GM23338 (cell line): ENCODE data around the gene EEF2KMT. TPM values are rescaled to one million over a fixed set of nuclear protein-coding genes. Genes with fewer than 3 reads are reported as not detected.
"Not testable (repeated sequence)": the region's sequence is repeated elsewhere in the genome, so short reads cannot be mapped to it uniquely, and the experiment has no call there.

Experiments
- ATAC-seq: fragments of 200-7000 bp; cut with Tn5 transposase; 3 replicates; pipeline ENCODE4 v1.9.1; 2020
- DNase-seq: peaks from one replicate; pipeline ENCODE4 v3.0.0-alpha.2; 2015; ENCODE audit warnings: low spot score
- H2AFZ ChIP-seq: fragments of 200-600 bp; sonication (generic); 2 replicates; pipeline ENCODE4 v1.8.0; 2016; ENCODE audit warnings: antibody characterized with exemption, mild to moderate bottlenecking, moderate library complexity
- H3F3A ChIP-seq: fragments of 200-600 bp; sonication (generic); replicated peaks from 2 replicates; pipeline ENCODE4 v1.8.0; 2017; ENCODE audit warnings: antibody characterized with exemption, mixed run types, low read depth
- H3K27ac ChIP-seq: fragments of 200-600 bp; sonication (generic); 2 replicates; pipeline ENCODE4 v1.6.1; 2016; ENCODE audit warnings: low read depth
- H3K27me3 ChIP-seq: fragments of 200-600 bp; sonication (generic); 2 replicates; pipeline ENCODE4 v1.8.0; 2016; ENCODE audit warnings: mild to moderate bottlenecking, mixed run types, moderate library complexity; ENCODE audit not compliant: insufficient read depth
- H3K36me3 ChIP-seq: fragments of 200-600 bp; sonication (generic); 2 replicates; pipeline ENCODE4 v1.8.0; 2016; ENCODE audit warnings: mild to moderate bottlenecking; ENCODE audit not compliant: insufficient read depth
- H3K4me1 ChIP-seq: fragments of 200-600 bp; sonication (generic); 2 replicates; pipeline ENCODE4 v1.8.0; 2016; ENCODE audit warnings: mild to moderate bottlenecking, moderate library complexity; ENCODE audit not compliant: insufficient read depth
- H3K4me2 ChIP-seq: fragments of 200-600 bp; sonication (generic); 2 replicates; pipeline ENCODE4 v1.7.1; 2017; ENCODE audit warnings: mixed run types
- H3K4me3 ChIP-seq: fragments of 200-600 bp; sonication (generic); 2 replicates; pipeline ENCODE4 v1.6.1; 2016; ENCODE audit warnings: mixed run types
- H3K79me2 ChIP-seq: fragments of 200-600 bp; sonication (generic); replicated peaks from 2 replicates; pipeline ENCODE4 v1.8.0; 2017; ENCODE audit warnings: mild to moderate bottlenecking; ENCODE audit not compliant: insufficient read depth
- H3K9me2 ChIP-seq: fragments of 200-600 bp; sonication (generic); 2 replicates; pipeline ENCODE4 v1.8.0; 2017; ENCODE audit not compliant: insufficient read depth
- H4K20me1 ChIP-seq: fragments of 200-600 bp; sonication (generic); replicated peaks from 2 replicates; pipeline ENCODE4 v1.8.0; 2017; ENCODE audit warnings: mild to moderate bottlenecking; ENCODE audit not compliant: insufficient read depth
- H3K27ac Mint-ChIP-seq: 2 replicates; pipeline ENCODE4 v1.8.0; 2020; ENCODE audit warnings: inconsistent platforms, mild to moderate bottlenecking, moderate library complexity, mixed read lengths
- H3K27me3 Mint-ChIP-seq: 3 replicates; pipeline ENCODE4 v1.8.0; 2022; ENCODE audit warnings: low read depth, mild to moderate bottlenecking, moderate library complexity, mixed read lengths, inconsistent platforms; ENCODE audit not compliant: insufficient read depth, poor library complexity
- H3K36me3 Mint-ChIP-seq: 3 replicates; pipeline ENCODE4 v1.8.0; 2021; ENCODE audit warnings: low read depth, mild to moderate bottlenecking, inconsistent platforms, moderate library complexity, mixed read lengths
- H3K4me1 Mint-ChIP-seq: 3 replicates; pipeline ENCODE4 v1.8.0; 2020; ENCODE audit warnings: mild to moderate bottlenecking, inconsistent platforms, mixed read lengths
- H3K4me3 Mint-ChIP-seq: 3 replicates; pipeline ENCODE4 v1.8.0; 2021; ENCODE audit warnings: moderate library complexity, mild to moderate bottlenecking, inconsistent platforms, mixed read lengths
- H3K9me3 Mint-ChIP-seq: 3 replicates; pipeline ENCODE4 v1.8.0; 2020; ENCODE audit warnings: moderate library complexity, mild to moderate bottlenecking, inconsistent platforms, mixed read lengths
- CTCF ChIP-seq, 2 experiments: fragments of 200-600 bp in 1 of 2; sonication (generic) in 1 of 2; conservative IDR thresholded peaks; 2 replicates each; pipeline versions ENCODE4 v1.5.1 to v1.6.1; 2016 to 2017; ENCODE audit warnings: antibody characterized with exemption in 2 of 2, low read depth in 2 of 2, mild to moderate bottlenecking in 2 of 2, moderate library complexity in 1 of 2
- ETS1 ChIP-seq: IDR thresholded peaks from 2 replicates; pipeline ENCODE4 v1.6.1; 2016; ENCODE audit warnings: antibody characterized with exemption
- EZH2phosphoT487 ChIP-seq: fragments of 200-600 bp; sonication (generic); IDR thresholded peaks from one replicate; pipeline ENCODE4 v1.8.1; 2018; ENCODE audit warnings: antibody characterized with exemption; ENCODE audit not compliant: unreplicated experiment
- JUNB ChIP-seq: IDR thresholded peaks from one replicate; pipeline ENCODE4 v1.6.1; 2016; ENCODE audit warnings: antibody characterized with exemption; ENCODE audit not compliant: unreplicated experiment
- NANOG ChIP-seq: IDR thresholded peaks from 2 replicates; pipeline ENCODE4 v1.6.1; 2016; ENCODE audit warnings: antibody characterized with exemption, borderline replicate concordance
- ZNF114 ChIP-seq: fragments of 250-450 bp; sonication (Bioruptor Pico); IDR thresholded peaks from 2 replicates; pipeline ENCODE4 v1.5.0; 2020; ENCODE audit warnings: mild to moderate bottlenecking, moderate library complexity
- ZNF331 ChIP-seq: fragments of 250-450 bp; sonication (Bioruptor Pico); IDR thresholded peaks from 2 replicates; pipeline ENCODE4 v1.5.0; 2020; ENCODE audit warnings: low read depth, mild to moderate bottlenecking, moderate library complexity
- polyA plus RNA-seq: library from polyadenylated mRNA; unstranded; fragments of >200 nt; fragmentation: Nextera tagmentation; extraction: Ambion mirVana; gene quantifications from 2 replicates; pipeline ENCODE4 v1.2.1, GENCODE V29; 2016
- total RNA-seq: library from RNA; depleted of rRNA; stranded (reverse); fragments of >200 nt; shearing (Covaris generic); gene quantifications from 2 replicates; pipeline ENCODE4 v1.2.3, GENCODE V29; 2014

The EEF2KMT gene
- total and polyA plus RNA-seq, 2 experiments from 2014 or later, result 24.0 to 37.1 TPM

GRCh38 chr16:5075637-5076036 lies 22.0 kb downstream of the EEF2KMT start:
- Histone ChIP-seq H3K36me3 (no peaks in the 10 kb centered on the region; the same call in 1 of the 2 replicates), H3F3A (no peaks in the 10 kb centered on the region; the same call in 1 of the 2 replicates), H3K4me2 (no peak overlapping the region), H3K4me3 (no peak overlapping the region), H3K27me3 (no peaks in the 10 kb centered on the region), H3K9me2 (no peaks in the 10 kb centered on the region), H3K79me2 (peaks cover 35% of the 10 kb centered on the region), H3K4me1 (peaks cover 7% of the 10 kb centered on the region), H4K20me1 (no peaks in the 10 kb centered on the region; the same call in 1 of the 2 replicates), H2AFZ (no peak overlapping the region), H3K27ac (no peak overlapping the region)
- Mint-ChIP-seq H3K4me3 (no peak overlapping the region), H3K4me1 (peaks cover 11% of the 10 kb centered on the region; the same call in 1 of the 3 replicates), H3K9me3 (0 out of 3 replicates have a peak, but pooled peaks cover 3% of the 10 kb centered on the region), H3K27ac (no peak overlapping the region), H3K27me3 (peaks cover 17% of the 10 kb centered on the region), H3K36me3 (peaks cover 49% of the 10 kb centered on the region)
- DNase-seq (peak; percentile 68), ATAC-seq (peak; percentile 54)
- TF ChIP-seq ZNF114 (CRISPR knock-in tag) (no peak), ZNF331 (CRISPR knock-in tag) (no peak), JUNB (no peak), ETS1 (no peak), NANOG (no peak), CTCF (conservative IDR thresholded peaks at IDR 0.05; ENCODE audit: low read depth in 2 of 2) (peak in 1 of 2 experiments; percentile 45; a peak in 3 of 4 replicates), EZH2phosphoT487 (no peak)

- not testable (repeated sequence) for H3K27ac Mint-ChIP-seq, H3K27ac ChIP-seq, DNase-seq, H3K4me3 ChIP-seq, H3K36me3 ChIP-seq, H3K9me2 ChIP-seq, H3K27me3 ChIP-seq, H3K9me3 Mint-ChIP-seq, ATAC-seq, H4K20me1 ChIP-seq, H3F3A ChIP-seq, H3K4me3 Mint-ChIP-seq, H3K4me2 ChIP-seq, H3K4me1 ChIP-seq, H2AFZ ChIP-seq
- peaks cover 11% of the 10 kb centered on the region; the same call in 1 of the 3 replicates for H3K4me1 Mint-ChIP-seq
- H3K27me3 Mint-ChIP-seq, result peaks cover 21% of the 10 kb centered on the region
- H3K36me3 Mint-ChIP-seq, result peaks cover 36% of the 10 kb centered on the region
- H3K79me2 ChIP-seq, result peaks cover 35% of the 10 kb centered on the region
Observed at GRCh38 chr16:5073771-5074170, 23.8 kb downstream of the EEF2KMT start.

- no peak for DNase-seq
- H3K4me1 ChIP-seq, result peaks cover 7% of the 10 kb centered on the region
Observed at GRCh38 chr16:5073279-5073629, 24.3 kb downstream of the EEF2KMT start.

More at GRCh38 chr16:5073279-5073629, 24.3 kb downstream of the EEF2KMT start:
- TF ChIP-seq EZH2phosphoT487, result no peak
- Mint-ChIP-seq H3K4me3 (peak overlapping the region; percentile 96), H3K36me3 (peaks cover 35% of the 10 kb centered on the region), H3K9me3 (0 out of 3 replicates have a peak, but pooled peaks cover 3% of the 10 kb centered on the region), H3K4me1 (peaks cover 11% of the 10 kb centered on the region; the same call in 1 of the 3 replicates), H3K27me3 (peaks cover 21% of the 10 kb centered on the region), H3K27ac (no peak overlapping the region)
- ATAC-seq, result no peak
- Histone ChIP-seq H3K79me2 (peaks cover 35% of the 10 kb centered on the region), H3K4me3 (no peak overlapping the region), H4K20me1 (no peaks in the 10 kb centered on the region; the same call in 1 of the 2 replicates), H3F3A (no peaks in the 10 kb centered on the region; the same call in 1 of the 2 replicates), H3K4me2 (no peak overlapping the region), H2AFZ (no peak overlapping the region), H3K27me3 (no peaks in the 10 kb centered on the region), H3K36me3 (no peaks in the 10 kb centered on the region; the same call in 1 of the 2 replicates), H3K27ac (no peak overlapping the region), H3K9me2 (no peaks in the 10 kb centered on the region)
